Measurements from ENCODE around the gene SGF29. TPM values are rescaled to one million over a fixed set of nuclear protein-coding genes. Genes with fewer than 3 reads are reported as not detected.
"Not testable (repeated sequence)": the region's sequence is repeated elsewhere in the genome, so short reads cannot be mapped to it uniquely, and the experiment has no call there.

SGF29 gene
- total RNA-seq, 1 donor from 2014 or later = 37.6 TPM

DNA sequence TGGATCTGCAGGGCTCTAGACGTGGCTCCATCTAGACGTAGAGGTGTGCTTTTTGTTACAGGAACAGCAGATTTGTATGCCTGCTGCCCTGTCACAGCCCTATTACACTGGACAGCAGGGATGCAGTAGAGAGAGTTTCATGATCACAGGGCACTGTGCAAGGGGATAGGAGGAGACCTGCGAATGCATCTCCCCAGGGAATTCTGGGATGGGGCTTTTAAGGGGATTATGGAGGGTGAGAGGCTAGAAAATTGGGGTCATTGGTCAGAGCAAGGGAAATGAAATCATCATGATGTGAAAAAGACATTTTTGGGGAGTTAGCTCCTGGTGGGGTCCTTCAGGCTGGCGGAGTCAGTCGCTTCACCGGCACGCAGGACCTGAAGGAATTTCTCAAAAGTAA, 11.1 kb upstream of the SGF29 start:
- no peak for TF ChIP-seq CTCF (IDR thresholded peaks at IDR 0.05; ENCODE audit: unreplicated experiment)
- Mint-ChIP-seq H3K4me3 (ENCODE audit: low read depth) (no peak overlapping the region), H3K27me3 (no peaks in the 10 kb centered on the region), H3K9me3 (ENCODE audit: low read depth) (no peaks in the 10 kb centered on the region), H3K36me3 (ENCODE audit: insufficient read depth) (no peaks in the 10 kb centered on the region), H3K27ac (no peak overlapping the region), H3K4me1 (ENCODE audit: low read depth) (peaks cover 3% of the 10 kb centered on the region)
- DNase-seq (ENCODE audit: low spot score, unreplicated experiment) = no peak

DNA sequence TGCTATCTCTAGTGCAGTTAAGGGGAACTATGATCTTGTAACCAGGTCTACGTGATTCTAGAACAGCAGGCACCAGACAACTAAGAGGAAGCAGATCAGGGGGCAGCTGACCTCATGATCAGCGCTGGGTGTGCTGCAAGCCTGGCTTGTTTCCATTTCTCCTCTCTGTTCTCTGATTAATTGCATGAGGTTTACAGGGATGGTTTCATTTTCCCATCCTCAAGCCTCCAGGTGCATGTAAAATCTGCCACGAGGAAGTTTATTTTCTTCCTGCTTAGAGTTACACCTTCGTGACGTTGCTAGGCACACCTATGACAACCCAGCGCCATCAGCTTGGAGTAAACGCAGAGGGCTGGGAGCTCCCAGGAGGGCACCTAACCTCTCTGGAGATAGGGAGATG, 10.6 kb upstream of the SGF29 start:
- Mint-ChIP-seq H3K4me3 (ENCODE audit: low read depth) (no peak overlapping the region), H3K36me3 (ENCODE audit: insufficient read depth) (no peaks in the 10 kb centered on the region), H3K4me1 (ENCODE audit: low read depth) (peaks cover 3% of the 10 kb centered on the region), H3K9me3 (ENCODE audit: low read depth) (no peaks in the 10 kb centered on the region), H3K27me3 (no peaks in the 10 kb centered on the region), H3K27ac (peak overlapping the region; percentile 43)
- TF ChIP-seq CTCF (IDR thresholded peaks at IDR 0.05; ENCODE audit: unreplicated experiment) = no peak
- no peak for DNase-seq (ENCODE audit: low spot score, unreplicated experiment)

GRCh38 chr16:28544998-28545397, 8.7 kb upstream of the SGF29 start:
- no peaks in the 10 kb centered on the region for H3K36me3 Mint-ChIP-seq (ENCODE audit: insufficient read depth)
- no peaks in the 10 kb centered on the region for H3K27me3 Mint-ChIP-seq
- DNase-seq (ENCODE audit: low spot score, unreplicated experiment) = no peak
- H3K27ac Mint-ChIP-seq = no peak overlapping the region
- no peak overlapping the region for H3K4me3 Mint-ChIP-seq (ENCODE audit: low read depth)
- no peak for TF ChIP-seq CTCF (IDR thresholded peaks at IDR 0.05; ENCODE audit: unreplicated experiment)
- no peaks in the 10 kb centered on the region for H3K9me3 Mint-ChIP-seq (ENCODE audit: low read depth)
- H3K4me1 Mint-ChIP-seq (ENCODE audit: low read depth) = peaks cover 3% of the 10 kb centered on the region

- H3K4me3 Mint-ChIP-seq (ENCODE audit: low read depth); H3K27ac Mint-ChIP-seq; H3K36me3 Mint-ChIP-seq (ENCODE audit: insufficient read depth); H3K27me3 Mint-ChIP-seq; DNase-seq (ENCODE audit: low spot score, unreplicated experiment); H3K4me1 Mint-ChIP-seq (ENCODE audit: low read depth); H3K9me3 Mint-ChIP-seq (ENCODE audit: low read depth): not testable (repeated sequence)
Measured at GRCh38 chr16:28545964-28546363, 7.8 kb upstream of the SGF29 start.

DNA sequence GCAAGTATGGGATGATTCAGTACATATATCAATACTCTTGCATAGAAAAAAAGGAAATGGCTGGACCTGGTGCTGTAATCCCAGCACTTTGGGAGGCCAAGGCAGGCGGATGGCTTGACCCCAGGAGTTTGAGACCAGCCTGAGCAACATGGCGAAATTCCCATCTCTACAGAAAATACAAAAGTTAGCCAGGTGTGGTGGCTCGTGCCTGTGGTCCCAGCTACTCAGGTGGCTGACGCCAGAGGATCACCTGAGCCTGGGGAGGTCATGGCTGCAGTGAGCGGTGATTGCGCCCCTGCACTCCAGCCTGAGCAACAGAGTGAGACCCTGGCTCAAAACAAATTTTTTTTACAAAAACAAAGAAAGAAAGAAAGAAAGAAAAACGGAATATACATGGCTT, 7.1 kb upstream of the SGF29 start:
- TF ChIP-seq CTCF (IDR thresholded peaks at IDR 0.05; ENCODE audit: unreplicated experiment) = no peak
- H3K27ac Mint-ChIP-seq = no peak overlapping the region
- no peak for DNase-seq (ENCODE audit: low spot score, unreplicated experiment)
- peaks cover 2% of the 10 kb centered on the region for H3K4me1 Mint-ChIP-seq (ENCODE audit: low read depth)
- no peaks in the 10 kb centered on the region for H3K9me3 Mint-ChIP-seq (ENCODE audit: low read depth)
- H3K27me3 Mint-ChIP-seq = no peaks in the 10 kb centered on the region
- no peak overlapping the region for H3K4me3 Mint-ChIP-seq (ENCODE audit: low read depth)
- H3K36me3 Mint-ChIP-seq (ENCODE audit: insufficient read depth) = no peaks in the 10 kb centered on the region

- Mint-ChIP-seq H3K27ac (no peak overlapping the region), H3K36me3 (ENCODE audit: insufficient read depth) (no peaks in the 10 kb centered on the region), H3K27me3 (no peaks in the 10 kb centered on the region), H3K4me3 (ENCODE audit: low read depth) (no peak overlapping the region), H3K9me3 (ENCODE audit: low read depth) (no peaks in the 10 kb centered on the region), H3K4me1 (ENCODE audit: low read depth) (no peaks in the 10 kb centered on the region)
- DNase-seq (ENCODE audit: low spot score, unreplicated experiment) = no peak
- no peak for TF ChIP-seq CTCF (IDR thresholded peaks at IDR 0.05; ENCODE audit: unreplicated experiment)
Measured at GRCh38 chr16:28548306-28548802, 5.4 kb upstream of the SGF29 start.

Measured in progenitor cell of endocrine pancreas (in vitro differentiated cells).